Epithelial cell of prostate (primary cell): ENCODE measurements around the gene VTN.

Experiments used
- DNase-seq: peaks from one replicate; pipeline ENCODE4 v3.0.0-alpha.2; 2011; ENCODE audit warnings: low read depth, low spot score
- H3K27ac ChIP-seq: fragments of 450-650 bp; 2 replicates; pipeline ENCODE4 v1.5.1; 2017; ENCODE audit warnings: mild to moderate bottlenecking

Gene VTN

DNA sequence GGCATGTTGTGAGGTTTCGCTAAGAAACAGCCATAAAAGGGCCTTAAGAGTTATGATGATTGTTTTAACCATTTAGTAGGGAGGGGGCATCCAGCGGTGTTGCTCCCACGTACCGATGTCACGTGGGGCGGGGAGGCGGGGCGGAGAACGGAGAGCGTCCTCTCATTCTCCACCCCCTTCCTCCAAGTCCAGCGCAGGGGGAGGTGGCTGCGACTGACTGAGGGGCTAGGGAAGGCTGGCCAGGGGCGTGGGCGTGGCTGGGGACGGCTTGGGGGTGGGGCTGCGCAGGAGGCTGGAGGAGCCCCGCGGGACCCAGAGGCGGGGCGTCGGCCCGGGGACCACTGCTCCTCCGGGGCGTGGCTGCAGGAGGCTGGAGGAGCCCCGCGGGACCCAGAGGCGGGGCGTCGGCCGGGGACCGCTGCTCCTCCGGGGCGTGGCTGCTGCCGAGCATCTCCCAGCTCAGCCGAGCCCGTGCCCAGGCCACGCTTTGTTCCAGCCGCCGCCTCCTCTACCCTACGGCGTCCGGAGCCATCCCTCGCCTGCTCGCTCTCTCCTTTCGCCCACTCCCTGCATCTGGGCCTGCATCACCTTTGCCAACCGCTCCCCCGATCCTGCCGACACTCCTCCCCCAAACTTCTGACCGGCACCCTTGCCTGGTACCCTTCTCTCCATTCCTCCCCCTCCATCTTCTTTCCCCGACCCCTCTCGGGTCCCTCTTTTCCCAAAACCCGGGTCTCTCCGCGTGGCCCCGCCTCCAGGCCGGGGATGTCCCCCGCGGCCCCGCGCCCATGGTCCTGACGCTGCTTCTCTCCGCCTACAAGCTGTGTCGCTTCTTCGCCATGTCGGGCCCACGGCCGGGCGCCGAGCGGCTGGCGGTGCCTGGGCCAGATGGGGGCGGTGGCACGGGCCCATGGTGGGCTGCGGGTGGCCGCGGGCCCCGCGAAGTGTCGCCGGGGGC, 1.4 kb upstream of the VTN start, which contains the start of gene SARM1:
Gene SARM1 (plus strand): TSS at position 450 of the 958 bp plus-strand sequence. CDS start 339 bp downstream, at position 789.
- DNase-seq = no peak
- H3K27ac ChIP-seq = no peak within 1 kb of the TSS

DNA sequence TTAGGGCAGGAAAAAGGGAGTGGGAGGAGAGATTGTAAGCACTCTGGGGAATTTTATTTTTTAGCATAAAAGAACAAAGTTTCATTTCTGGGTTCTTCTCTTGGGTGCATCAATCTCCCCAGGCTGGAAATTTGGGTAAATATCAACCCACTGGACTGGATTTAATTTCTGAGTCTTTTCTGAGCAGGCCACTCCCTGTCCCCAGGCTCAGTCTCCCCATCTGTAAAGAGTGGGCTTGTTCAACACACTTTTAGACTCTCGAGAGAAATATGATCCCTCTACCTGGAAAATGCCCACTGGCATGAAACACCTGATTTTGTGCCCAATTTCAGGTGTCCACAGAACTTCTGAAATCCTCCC, 617 bp upstream of the VTN start:
- H3K27ac ChIP-seq = no peak overlapping the region
- no peak for DNase-seq

DNA sequence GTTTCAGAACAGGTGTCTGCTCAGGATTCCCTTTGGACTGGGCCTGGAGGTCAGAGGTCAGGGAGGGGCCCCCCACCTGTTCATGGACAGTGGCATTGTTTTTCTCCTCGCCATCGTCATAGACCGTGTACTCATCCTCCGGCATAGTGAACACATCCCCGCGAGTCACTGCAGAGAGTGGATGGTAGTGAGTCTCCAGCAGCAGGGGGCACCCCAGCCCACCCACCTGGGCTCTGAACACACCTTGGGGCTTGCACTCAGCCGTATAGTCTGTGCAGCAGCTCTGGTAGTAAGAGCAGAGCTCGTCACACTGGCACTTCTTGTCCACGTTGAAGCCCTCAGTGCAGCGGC, 448 bp downstream of the VTN start:
- H3K27ac ChIP-seq = no peak overlapping the region
- no peak for DNase-seq

DNA sequence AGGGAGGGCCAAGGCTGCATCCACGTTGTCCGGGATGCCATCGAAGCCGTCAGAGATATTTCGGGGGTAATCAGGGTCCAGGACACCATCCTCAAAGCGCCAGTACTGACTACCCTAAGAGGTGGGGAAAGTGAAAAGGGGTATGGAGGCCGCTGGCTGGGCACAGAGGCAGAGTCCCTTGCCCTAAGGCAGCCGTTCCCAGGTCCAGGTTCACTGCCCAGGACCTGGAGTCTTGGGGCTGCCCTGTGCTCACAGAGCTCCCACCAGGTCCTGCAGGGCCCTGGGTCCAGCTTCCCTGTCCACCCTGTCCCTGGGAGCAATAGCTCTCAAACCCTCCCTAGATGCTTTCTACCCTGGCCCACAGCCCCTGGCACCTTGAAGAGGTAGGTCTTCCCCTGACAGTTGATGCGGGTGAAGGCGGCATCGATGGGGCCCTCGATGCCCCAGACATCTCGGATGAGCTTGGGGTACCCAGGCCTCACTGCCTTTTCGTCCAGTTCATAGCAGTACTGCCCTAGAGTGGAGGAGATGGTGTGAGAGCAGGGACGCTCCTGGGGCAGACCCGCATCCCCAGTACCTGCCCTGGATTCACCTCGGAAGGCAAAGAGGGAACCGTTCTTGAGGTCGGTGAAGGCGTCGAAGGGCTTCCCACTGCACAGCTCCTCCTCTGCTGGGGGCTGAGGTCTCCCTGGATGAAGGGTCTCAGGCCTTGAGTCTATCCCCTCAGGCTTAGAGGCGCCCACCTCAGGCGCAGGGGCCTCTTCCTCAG, 1.0 kb downstream of the VTN start:
- DNase-seq = no peak
- H3K27ac ChIP-seq = no peak overlapping the region

DNA sequence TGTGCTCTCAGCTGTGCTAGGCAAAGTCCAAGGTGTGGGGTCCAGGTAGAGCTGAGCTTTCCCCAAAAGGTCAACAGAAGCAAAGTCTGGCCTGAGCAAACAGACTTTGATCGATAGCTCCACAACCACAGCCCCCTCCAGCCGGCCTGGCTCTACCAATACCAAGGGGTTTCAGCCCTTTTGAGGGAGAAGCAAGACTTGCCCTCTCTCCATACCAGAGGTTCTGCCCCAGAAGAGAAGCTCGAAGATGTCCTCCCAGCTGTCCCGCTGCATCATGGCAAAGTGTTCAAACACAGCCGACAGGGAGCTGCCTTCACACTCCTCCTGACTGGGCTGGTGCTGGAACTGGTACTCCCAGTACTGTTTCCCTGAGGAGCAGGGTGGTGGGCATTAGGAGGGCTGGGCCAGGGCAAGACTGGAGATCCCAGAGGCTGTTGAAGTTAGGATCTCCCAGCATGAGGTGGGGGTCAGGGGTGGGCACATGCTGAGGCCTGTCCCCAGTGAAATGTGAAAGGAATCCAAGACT, 1.7 kb downstream of the VTN start:
- H3K27ac ChIP-seq = no peak overlapping the region
- no peak for DNase-seq

DNA sequence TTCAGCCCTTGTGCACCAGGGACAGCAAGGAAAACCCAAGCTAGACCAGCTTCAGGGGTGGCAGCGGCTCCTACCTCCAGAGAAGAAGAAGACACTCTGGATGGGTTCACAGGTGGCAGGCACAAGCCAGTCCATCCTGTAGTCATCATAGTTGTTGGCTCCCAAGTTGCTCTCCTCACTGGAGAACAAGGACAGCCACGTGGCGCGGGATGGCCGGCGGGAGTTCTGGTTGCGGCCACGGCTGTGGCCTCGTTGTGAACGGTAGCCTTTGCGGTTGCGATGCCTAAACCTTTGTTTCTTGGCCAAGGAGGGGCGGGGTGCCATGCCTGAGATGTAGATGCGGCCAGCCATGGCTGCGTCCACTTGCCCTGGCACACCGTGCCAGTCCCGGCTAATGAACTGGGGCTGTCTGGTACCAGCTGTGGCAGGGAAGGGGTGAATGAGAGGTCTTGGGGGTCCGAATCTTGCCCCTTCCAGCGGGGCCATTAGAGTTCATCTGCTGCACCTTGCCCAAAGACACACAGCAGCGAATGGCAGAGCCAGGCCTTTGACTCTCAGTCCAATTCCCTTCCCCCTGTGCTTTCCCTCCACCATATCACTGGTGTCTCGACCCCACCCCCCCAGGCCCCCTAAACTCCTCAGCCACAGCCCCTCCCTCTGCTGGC, 2.3 kb downstream of the VTN start:
- DNase-seq = no peak
- no peak overlapping the region for H3K27ac ChIP-seq

DNA sequence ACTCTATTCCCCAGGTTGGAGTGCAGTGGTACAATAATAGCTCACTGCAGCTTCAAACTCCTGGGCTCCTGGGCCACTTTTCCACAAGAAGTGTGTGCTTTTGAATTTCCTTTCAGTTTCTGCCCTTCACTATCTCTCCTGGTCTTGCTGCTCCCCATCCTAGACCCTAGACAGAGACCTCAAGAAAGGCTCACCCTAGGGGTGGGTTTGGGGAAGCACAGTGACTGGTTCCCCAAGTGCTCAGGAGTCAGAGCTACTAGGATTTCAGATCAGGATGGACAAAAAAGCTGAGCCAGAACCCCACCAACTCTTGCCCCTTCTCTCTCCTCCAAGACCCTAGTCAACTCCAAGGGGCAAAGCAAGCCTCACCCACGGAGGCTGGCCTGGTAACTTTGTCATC, 3.5 kb downstream of the VTN start:
- H3K27ac ChIP-seq = no peak overlapping the region
- no peak for DNase-seq

DNA sequence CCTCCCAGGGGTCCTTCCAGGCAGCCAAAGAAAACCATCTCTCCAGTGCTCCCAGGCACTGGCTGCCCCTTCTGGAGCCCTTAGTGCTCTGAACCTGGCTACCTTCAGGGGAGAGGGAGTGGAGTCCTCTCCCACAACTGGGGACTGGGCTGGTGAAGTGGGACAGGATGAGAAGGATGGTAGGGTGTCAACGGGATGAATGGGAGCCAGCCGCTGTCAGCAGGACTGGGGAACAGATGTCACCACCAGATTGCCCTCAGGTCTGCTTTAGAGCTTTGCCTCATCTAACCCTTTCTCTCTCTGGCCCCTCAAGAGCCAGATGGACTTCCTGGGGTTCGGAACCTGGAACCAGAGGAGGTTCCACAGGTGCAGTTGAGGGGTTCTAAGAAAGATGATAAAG, 4.6 kb downstream of the VTN start:
- no peak for DNase-seq

DNA sequence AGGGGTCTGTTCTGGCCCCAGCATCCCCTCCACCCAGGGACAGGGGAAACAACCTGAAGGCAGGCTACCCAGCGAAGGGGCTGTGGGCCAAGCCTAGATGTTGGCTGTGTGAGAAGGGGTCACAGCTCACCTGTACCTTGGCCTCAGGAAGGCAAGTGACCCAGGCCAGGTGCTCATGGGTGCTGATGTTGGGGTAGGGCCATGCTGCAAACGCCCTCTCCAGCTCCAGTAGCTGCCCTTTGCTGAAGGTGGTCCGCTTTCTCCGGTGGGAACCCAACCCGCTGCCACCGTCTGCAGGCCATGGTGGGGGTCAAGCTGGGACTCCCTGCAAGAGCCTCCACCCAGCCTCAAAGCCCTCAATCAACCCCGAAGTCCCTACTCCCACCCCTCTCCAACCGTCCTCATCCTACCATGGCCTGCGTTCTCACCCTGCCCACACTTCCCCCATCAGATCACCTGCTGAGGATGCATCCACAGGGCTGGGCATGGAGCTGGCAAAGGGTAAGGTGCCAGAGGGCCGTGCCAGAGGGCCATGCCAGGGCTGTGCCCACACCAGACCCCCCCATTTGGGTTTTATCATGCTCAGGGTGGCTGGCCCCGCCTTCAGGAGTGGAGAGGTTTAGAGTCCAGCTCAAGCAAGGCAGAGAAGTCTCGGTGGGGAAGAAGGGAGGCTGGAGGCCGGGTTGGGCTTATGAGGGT, 5.3 kb downstream of the VTN start, which contains the start of gene SEBOX:
Gene SEBOX (minus strand): TSS at position 535 of the 699 bp plus-strand sequence. CDS start 48 bp downstream, at position 487.
- H3K27ac ChIP-seq = no peak within 1 kb of the TSS
- DNase-seq = no peak

More for the DNA sequence above, 4.6 kb downstream of the VTN start:
- H3K27ac ChIP-seq = no peak overlapping the region

DNA sequence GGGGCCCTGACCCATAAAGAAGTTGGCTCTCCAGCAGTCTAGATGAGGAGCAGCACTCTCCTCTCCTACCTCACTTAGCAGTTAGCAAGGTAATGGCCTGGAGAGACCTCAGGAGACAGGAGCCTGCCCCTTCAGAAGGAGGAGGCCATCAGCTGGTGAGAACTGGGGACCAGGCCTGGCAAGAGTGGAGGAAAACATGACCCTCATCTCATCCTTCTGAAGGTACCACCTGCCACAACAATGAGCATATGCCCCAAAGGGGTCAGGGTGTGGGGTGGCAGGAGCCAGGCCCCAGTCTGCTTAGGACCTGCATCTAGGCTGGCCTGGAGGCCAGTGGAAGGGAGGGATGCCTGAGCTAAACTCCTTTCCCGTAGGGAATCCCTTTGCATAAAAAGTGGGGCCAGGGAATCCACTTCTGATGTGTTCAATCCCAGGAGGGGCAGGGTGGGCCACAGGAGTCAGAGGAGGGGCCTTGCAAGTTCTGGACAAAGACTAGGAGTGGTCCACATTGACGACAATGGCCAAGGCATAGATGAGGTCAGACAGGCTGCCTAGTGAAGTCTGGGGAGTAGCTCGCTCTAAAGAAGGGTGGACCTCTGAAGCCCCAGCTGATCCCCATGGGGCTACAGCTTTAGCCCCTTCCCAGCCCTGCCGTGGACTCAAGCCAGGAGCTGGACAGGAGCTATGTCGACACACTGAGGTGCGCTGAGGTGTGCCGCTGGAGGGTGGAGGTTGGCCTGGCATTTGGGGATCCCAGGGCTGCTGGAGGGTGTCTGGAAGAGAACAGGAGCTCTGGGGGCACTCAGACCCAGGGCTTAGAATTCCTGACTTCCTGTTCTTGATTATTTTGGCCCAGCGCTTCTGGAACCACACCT, 6.1 kb downstream of the VTN start:
- DNase-seq = no peak
- H3K27ac ChIP-seq = no peak overlapping the region

DNA sequence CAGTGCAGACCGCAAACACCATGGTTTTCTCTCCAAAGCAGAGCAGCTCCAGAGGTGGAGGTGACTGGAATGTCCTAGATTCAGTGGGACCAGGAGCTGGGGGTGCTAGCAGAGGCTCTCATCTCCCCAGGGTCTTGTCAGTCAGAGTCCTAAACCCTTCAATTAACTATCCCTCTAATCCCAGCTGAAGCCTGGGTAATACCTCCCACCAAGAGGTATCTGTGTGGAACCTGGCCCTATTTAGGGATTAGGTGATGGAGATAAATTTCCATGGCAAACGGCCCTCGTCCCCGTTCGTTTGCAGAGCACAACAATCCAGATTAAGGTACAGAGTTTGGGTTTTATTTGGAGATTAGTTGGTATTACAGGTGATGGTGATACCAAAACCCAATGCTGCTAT, 6.9 kb downstream of the VTN start:
- no peak for DNase-seq
- no peak overlapping the region for H3K27ac ChIP-seq

DNA sequence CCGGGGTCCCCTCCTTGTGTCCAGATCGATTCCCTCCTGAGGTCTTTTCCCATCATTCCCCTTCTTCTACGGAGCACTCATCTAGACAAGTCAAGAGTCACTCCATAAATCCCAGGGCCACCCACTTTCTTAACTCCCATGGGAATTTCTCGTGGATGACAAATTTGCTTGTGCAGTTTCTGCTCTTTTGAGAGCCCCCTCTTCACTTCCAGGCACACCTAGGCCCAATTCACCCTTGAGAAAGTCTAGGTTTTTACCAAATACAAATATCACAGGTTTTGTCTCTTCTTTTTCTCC, 12.3 kb downstream of the VTN start:
- peak overlapping the region; percentile 53 for H3K27ac ChIP-seq
- DNase-seq = no peak

DNA sequence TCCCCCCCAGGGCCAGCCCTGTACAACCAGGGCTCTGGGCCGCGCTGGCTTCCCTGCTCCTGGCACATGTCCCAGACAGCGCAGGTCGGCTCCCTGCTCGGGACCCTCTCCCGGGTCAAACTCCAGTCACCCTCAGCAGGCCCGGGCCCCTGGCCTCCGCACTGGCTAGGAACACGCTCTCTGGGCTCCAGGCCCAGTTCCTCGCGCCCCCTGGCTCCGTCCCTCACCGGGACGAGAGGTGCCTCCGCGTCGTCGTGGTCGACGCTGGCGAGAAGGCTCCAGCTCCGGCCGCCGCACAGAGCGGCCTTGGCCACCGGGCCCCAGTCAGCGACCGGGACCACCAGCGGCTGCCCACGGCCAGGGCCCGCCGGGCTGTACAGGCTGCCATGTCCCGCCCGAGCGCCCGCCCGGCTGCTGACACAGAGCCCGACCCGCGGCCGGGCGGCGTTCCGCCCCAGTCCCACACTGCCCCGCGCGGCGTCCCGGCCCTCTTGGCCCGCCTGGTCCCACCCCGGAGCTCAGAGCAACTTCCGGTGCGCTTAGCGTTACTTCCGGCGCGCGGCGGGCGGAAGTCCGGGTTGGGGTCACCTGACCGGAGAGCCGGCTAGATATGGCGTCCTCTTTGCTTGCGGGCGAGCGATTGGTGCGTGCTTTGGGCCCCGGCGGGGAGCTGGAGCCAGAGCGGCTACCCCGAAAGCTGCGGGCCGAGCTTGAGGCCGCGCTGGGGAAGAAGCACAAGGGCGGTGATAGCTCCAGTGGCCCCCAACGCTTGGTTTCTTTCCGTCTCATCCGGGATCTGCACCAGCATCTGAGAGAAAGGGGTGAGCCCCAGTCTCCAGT, 12.8 kb downstream of the VTN start, which contains the start of gene POLDIP2:
Gene POLDIP2 (minus strand): TSS at position 467 of the 840 bp plus-strand sequence. CDS start 79 bp downstream, at position 388.
- DNase-seq = peak; percentile 78
- peak within 1 kb of the TSS; percentile 53 for H3K27ac ChIP-seq

DNA sequence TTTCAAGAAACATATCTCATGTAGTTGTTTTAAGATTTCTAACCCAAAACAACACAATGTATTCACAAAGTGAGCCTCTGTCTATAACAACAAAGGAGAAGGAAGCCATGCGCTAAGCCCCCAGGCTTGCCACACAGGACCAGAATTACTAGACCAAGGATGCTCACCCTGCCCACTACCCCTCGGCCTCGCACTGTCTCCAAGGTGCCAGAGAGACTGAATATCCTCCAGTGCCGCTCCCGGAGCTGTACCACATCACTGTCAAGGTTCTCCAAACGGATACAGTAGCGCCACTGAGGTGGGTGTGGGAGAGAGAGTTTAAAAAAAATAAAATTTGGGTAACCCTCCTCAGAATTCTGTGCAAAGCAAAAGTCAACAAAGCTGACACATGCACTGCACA, 19.8 kb downstream of the VTN start:
- DNase-seq = no peak
- no peak overlapping the region for H3K27ac ChIP-seq

DNA sequence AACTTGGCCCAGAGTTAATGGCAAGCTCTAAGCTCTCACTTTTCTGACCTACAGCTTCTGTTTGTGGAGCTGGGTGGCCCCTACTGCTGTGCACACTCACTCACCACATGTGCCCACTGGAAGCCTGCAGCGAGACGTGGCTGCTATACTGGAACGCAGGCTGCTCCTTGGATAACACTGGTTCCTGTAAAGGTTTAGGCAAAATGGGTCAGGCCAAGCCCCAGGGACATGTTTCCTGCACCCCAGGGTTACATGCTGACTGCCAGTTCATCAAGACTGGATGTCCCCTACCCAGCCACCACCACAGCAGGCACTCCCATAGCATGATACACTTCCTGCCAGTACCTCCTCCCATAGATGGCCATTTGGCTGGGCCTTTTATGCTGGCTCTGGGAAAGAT, 21.1 kb downstream of the VTN start:
- no peak overlapping the region for H3K27ac ChIP-seq
- DNase-seq = no peak

DNA sequence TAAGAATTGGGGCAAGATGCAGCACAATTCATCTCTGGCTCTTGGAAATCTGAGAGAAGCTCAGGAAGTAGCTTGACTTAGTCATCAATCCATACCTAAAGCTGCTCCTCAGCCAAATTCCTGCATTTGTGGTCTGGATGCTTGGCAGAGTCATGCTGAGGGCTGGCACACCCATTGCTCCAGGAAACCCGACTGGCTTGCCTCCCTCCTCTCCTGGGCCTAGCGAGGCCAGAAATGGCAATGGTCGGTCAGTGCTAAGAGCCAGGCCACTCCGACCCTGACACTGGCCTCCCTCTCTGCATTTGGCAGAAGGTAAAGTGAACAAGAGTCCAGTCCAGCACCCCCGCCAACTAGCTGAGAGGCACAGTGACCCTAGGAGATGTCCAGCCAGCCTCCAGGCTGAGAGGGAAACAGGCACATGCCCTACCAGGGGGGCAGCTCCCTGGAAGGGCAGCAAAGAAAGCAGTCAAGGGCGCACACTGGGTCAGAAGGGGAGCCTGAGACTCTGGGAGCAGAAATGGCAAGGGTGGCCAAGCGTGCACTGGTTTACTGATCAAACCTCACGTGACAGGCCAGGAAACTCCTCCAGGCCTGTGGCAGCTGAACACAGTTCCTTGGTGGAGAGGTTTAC, 22.7 kb downstream of the VTN start:
- H3K27ac ChIP-seq = peak overlapping the region; percentile 85
- peak; percentile 82 for DNase-seq

DNA sequence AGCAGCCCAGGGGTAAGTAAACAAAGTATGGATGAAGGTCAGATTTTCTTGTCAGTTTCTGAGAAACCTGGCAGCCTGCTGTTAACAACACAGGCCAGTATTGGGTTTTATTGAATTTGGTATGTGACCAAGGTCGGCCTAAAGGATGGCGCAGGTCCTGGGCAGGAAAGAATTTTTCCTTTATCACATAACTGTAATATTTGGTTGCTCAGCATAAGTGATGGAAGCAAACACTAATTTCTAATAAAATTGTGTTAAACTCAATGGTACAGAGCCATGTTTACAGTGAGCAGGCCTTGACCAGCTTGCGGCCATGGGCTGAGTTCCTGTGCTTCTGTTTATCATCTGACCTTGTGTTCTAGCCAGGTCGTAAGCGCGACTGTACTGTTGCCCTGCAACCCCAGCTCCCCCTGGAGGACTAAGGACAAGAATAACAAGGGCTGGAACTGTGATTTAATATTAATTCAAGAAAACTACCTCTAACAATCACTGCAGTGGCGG, 23.3 kb downstream of the VTN start:
- peak overlapping the region; percentile 85 for H3K27ac ChIP-seq

DNA sequence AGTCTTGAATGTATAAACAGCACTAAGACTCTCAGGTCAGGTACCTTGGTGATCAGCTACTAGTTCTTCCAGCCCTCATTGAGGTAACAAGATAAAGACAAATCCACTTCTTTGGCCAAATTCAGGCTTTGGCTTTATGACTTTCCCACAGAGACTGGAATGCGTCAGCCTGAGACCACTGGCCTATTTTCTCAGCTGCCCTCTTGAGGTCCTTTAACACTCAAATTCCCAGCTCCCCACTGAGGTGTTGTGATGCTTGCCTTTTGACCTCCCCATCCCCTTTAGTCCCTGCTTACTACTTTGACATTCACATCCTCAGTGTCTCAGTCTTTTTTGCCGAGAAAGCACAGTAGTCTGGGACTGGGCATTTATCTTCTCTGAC, 23.9 kb downstream of the VTN start:
- no peak for DNase-seq
- H3K27ac ChIP-seq = peak overlapping the region; percentile 85

More for the DNA sequence above, 23.3 kb downstream of the VTN start:
- DNase-seq = no peak
